Panc1 (cell line): Measurements from ENCODE around the gene ORC3.

Experiments
- POLR2AphosphoS5 ChIP-seq: IDR thresholded peaks from 2 replicates; pipeline ENCODE4 v1.6.1; 2012; ENCODE audit warnings: mild to moderate bottlenecking, low read depth, low read length, moderate library complexity
- REST ChIP-seq, 2 experiments: IDR thresholded peaks; 2 replicates each; pipeline ENCODE4 v1.6.1; 2011 to 2012; ENCODE audit warnings: low read depth in 2 of 2, control low read depth in 1 of 2, low read length in 1 of 2, mild to moderate bottlenecking in 1 of 2, moderate library complexity in 1 of 2; ENCODE audit not compliant: insufficient read depth in 1 of 2
- SIN3A ChIP-seq: IDR thresholded peaks from 2 replicates; pipeline ENCODE4 v1.6.1; 2012; ENCODE audit warnings: low read depth, mild to moderate bottlenecking, low read length, moderate library complexity, borderline replicate concordance; ENCODE audit not compliant: insufficient read depth
- TCF7L2 ChIP-seq: IDR thresholded peaks from 2 replicates; pipeline ENCODE4 v1.6.1; 2011; ENCODE audit warnings: mild to moderate bottlenecking, low read depth, low read length, inconsistent platforms
- TF ChIP-seq, protein P1 (sequence below): fragments of 450-650 bp; IDR thresholded peaks from 2 replicates; pipeline ENCODE4 v1.5.1; 2017; ENCODE audit warnings: mild to moderate bottlenecking

GRCh38 chr6:87561017-87561416 is 28.9 kb upstream of the ORC3 start:
- TF ChIP-seq, protein P1, sequence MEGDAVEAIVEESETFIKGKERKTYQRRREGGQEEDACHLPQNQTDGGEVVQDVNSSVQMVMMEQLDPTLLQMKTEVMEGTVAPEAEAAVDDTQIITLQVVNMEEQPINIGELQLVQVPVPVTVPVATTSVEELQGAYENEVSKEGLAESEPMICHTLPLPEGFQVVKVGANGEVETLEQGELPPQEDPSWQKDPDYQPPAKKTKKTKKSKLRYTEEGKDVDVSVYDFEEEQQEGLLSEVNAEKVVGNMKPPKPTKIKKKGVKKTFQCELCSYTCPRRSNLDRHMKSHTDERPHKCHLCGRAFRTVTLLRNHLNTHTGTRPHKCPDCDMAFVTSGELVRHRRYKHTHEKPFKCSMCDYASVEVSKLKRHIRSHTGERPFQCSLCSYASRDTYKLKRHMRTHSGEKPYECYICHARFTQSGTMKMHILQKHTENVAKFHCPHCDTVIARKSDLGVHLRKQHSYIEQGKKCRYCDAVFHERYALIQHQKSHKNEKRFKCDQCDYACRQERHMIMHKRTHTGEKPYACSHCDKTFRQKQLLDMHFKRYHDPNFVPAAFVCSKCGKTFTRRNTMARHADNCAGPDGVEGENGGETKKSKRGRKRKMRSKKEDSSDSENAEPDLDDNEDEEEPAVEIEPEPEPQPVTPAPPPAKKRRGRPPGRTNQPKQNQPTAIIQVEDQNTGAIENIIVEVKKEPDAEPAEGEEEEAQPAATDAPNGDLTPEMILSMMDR = no peak
- no peak for TF ChIP-seq POLR2AphosphoS5
- no peak for TF ChIP-seq REST (IDR thresholded peaks at IDR 0.05; ENCODE audit: insufficient read depth in 1 of 2, low read depth in 2 of 2, low read length in 1 of 2)
- TF ChIP-seq SIN3A = no peak
- no peak for TF ChIP-seq TCF7L2
